Panc1 (cell line): ENCODE measurements around the gene CHST8.

ENCODE experiments used
- POLR2AphosphoS5 ChIP-seq: IDR thresholded peaks from 2 replicates; pipeline ENCODE4 v1.6.1; 2012; ENCODE audit warnings: mild to moderate bottlenecking, low read depth, low read length, moderate library complexity
- TF ChIP-seq, protein P1 (sequence below): fragments of 450-650 bp; IDR thresholded peaks from 2 replicates; pipeline ENCODE4 v1.5.1; 2017; ENCODE audit warnings: mild to moderate bottlenecking

DNA sequence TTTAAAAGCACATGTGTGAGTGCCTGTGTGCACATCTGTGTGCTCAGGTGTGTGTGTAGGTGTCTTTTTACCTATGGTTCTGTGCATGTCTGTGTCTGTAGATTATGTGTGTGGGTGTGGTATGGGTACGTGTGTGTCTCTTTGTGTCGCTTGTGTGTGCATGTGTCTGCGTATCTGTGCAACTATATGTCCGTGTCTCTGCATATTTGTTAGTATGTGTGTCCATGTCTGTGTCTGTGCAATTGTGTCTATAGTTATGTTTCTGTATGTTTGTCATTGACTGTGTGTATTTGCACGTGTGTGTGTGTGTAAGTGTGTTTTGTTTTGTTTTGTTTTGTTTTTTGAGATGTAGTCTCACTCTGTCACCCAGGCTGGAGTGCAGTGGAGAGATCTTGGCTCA lies 167.6 kb downstream of the CHST8 start:
- TF ChIP-seq, protein P1, sequence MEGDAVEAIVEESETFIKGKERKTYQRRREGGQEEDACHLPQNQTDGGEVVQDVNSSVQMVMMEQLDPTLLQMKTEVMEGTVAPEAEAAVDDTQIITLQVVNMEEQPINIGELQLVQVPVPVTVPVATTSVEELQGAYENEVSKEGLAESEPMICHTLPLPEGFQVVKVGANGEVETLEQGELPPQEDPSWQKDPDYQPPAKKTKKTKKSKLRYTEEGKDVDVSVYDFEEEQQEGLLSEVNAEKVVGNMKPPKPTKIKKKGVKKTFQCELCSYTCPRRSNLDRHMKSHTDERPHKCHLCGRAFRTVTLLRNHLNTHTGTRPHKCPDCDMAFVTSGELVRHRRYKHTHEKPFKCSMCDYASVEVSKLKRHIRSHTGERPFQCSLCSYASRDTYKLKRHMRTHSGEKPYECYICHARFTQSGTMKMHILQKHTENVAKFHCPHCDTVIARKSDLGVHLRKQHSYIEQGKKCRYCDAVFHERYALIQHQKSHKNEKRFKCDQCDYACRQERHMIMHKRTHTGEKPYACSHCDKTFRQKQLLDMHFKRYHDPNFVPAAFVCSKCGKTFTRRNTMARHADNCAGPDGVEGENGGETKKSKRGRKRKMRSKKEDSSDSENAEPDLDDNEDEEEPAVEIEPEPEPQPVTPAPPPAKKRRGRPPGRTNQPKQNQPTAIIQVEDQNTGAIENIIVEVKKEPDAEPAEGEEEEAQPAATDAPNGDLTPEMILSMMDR = no peak
- TF ChIP-seq POLR2AphosphoS5 = no peak
